ENCODE measurements around the gene STK24. TPM values are rescaled to one million over a fixed set of nuclear protein-coding genes. Genes with fewer than 3 reads are reported as not detected.

STK24 gene
- total RNA-seq, 4 donors from 2014 or later: 49.8 to 68.9 (median 57.0) TPM

DNA sequence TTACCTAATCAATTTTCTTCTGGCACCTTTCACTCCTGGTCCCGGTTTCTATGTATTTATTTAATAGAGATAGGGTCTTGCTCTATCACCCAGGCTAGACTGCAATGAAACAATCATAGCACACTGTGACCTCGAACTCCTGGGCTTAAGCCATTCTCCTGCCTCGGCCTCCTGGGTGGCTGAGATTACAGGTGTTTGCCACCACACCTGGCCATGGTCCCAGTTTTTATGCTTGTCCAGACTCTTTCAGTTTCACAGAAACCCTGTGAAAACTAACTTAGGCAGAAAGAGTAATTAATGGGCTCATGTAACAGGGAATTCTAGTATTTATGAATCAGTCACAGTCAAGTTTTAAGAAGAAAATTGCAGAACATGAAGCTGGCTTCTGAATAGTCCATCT lies 9.0 kb upstream of the STK24 start:
- no peak overlapping the region for H3K4me3 ChIP-seq
- no peaks in the 10 kb centered on the region for H3K36me3 ChIP-seq
- H3K9me3 ChIP-seq: peaks cover 0 to 6% (median 0%) of the 10 kb centered on the region in 4 donors
- H3K27me3 ChIP-seq: no peaks in the 10 kb centered on the region
- 95% methylated on average over 3 of the region's 3 CpGs for WGBS, 2 donors
- TF ChIP-seq EP300 (IDR thresholded peaks at IDR 0.05) (no peak), POLR2A (IDR thresholded peaks at IDR 0.05) (no peak)
- TF ChIP-seq, protein P1, sequence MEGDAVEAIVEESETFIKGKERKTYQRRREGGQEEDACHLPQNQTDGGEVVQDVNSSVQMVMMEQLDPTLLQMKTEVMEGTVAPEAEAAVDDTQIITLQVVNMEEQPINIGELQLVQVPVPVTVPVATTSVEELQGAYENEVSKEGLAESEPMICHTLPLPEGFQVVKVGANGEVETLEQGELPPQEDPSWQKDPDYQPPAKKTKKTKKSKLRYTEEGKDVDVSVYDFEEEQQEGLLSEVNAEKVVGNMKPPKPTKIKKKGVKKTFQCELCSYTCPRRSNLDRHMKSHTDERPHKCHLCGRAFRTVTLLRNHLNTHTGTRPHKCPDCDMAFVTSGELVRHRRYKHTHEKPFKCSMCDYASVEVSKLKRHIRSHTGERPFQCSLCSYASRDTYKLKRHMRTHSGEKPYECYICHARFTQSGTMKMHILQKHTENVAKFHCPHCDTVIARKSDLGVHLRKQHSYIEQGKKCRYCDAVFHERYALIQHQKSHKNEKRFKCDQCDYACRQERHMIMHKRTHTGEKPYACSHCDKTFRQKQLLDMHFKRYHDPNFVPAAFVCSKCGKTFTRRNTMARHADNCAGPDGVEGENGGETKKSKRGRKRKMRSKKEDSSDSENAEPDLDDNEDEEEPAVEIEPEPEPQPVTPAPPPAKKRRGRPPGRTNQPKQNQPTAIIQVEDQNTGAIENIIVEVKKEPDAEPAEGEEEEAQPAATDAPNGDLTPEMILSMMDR (IDR thresholded peaks at IDR 0.05): no peak
- no peak overlapping the region for H3K27ac ChIP-seq
- DNase-seq (ENCODE audit: low spot score in 2 of 2): no peak
- H3K4me1 ChIP-seq: peaks cover 0 to 11% (median 5%) of the 10 kb centered on the region in 4 donors

DNA sequence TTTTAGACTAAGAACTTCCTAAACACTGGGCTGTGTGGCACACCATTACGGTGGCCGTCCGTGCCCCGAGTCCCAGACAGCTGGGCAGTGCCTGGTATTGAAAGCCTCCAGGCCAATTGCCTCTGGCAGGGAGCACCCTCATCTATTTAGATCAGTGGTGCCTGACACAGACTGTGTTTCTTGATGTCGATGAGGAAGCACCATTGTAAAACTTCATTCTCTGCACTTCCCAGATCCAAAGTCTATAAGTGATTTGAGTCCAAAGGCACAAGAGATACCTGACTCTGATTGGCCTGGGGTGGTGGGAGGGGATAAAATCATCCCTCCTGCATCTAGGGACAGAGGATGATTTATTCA lies 8.5 kb upstream of the STK24 start:
- no peak for DNase-seq (ENCODE audit: low spot score in 2 of 2)
- TF ChIP-seq, protein P1 (IDR thresholded peaks at IDR 0.05): no peak
- TF ChIP-seq EP300 (IDR thresholded peaks at IDR 0.05) (no peak), POLR2A (IDR thresholded peaks at IDR 0.05) (no peak)
- peaks cover 0 to 11% (median 5%) of the 10 kb centered on the region in 4 donors for H3K4me1 ChIP-seq
- no peak overlapping the region for H3K27ac ChIP-seq
- H3K36me3 ChIP-seq: no peaks in the 10 kb centered on the region
- no peaks in the 10 kb centered on the region for H3K27me3 ChIP-seq
- H3K9me3 ChIP-seq: peaks cover 0 to 4% (median 0%) of the 10 kb centered on the region in 4 donors
- WGBS, 2 donors: 82 to 83% methylated on average over 5 of the region's 5 CpGs
- H3K4me3 ChIP-seq: no peak overlapping the region

DNA sequence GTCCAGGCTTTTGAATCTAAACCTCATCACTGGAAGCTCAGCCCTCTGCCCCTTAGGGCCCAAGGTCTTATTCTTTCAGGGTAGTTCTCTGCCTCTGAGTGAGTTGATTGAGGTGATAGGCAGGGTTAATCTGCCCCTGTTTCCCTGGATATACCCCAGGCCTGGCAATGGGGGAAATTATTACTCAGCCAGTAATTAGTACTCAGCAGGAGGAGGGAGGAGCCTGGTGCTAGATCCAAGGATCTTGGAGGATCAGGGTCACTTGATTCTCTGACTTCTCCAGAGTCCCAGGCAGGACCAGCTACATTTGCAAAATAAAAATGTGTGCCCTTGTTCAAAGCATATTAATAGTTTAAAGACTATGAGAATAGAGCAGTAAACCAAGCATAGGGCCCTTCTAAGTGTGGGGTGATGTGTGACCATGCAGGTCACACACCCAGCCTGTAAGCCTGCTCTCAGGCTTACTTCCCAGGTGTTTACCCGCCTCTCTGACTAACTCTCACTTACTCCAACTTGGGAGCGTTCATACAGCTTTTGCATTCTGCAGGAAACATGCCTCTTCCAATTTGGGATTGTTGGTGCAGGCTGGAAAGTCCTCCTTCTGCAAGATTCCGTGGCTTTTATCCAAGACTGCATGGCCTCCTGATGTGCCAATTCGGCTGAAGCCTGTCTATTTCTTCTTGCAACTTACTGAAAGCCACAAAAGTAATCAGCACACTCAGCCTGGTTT lies 7.9 kb upstream of the STK24 start:
- TF ChIP-seq EP300 (IDR thresholded peaks at IDR 0.05): no peak
- TF ChIP-seq, protein P1 (IDR thresholded peaks at IDR 0.05): no peak
- no peak for TF ChIP-seq POLR2A (IDR thresholded peaks at IDR 0.05)
- DNase-seq (ENCODE audit: low spot score in 2 of 2): no peak
- Histone ChIP-seq H3K27ac (no peak overlapping the region), H3K27me3 (no peaks in the 10 kb centered on the region), H3K9me3 (no peaks in the 10 kb centered on the region), H3K4me3 (no peak overlapping the region), H3K36me3 (no peaks in the 10 kb centered on the region), H3K4me1 (peaks cover 0 to 11% (median 5%) of the 10 kb centered on the region in 4 donors)
- 44 to 74% methylated on average over 4 of the region's 4 CpGs for WGBS, 2 donors

DNA sequence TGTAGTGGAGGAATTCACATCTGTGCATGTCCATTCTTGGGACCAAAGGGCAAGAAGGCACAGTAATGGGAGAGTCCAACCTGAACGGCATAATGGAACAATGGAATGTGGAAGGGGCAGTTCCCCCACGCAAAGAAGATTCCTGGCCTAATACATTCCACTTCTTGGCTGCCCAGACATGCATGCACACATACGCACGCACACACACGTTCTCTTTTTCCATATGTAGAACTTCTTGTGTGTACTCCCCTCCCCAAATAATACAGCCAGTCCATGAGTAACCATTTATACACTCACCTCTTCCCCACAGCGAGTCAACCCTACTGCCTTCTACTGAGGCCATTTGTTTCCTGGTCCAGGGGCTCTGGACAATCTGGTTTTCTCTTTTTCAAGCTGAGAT lies 6.0 kb upstream of the STK24 start:
- Histone ChIP-seq H3K4me1 (peaks cover 0 to 21% (median 6%) of the 10 kb centered on the region in 4 donors), H3K9me3 (no peaks in the 10 kb centered on the region), H3K27me3 (no peaks in the 10 kb centered on the region), H3K27ac (no peak overlapping the region), H3K4me3 (no peak overlapping the region), H3K36me3 (no peaks in the 10 kb centered on the region)
- TF ChIP-seq, protein P1 (IDR thresholded peaks at IDR 0.05): no peak
- TF ChIP-seq POLR2A (IDR thresholded peaks at IDR 0.05) (no peak), EP300 (IDR thresholded peaks at IDR 0.05) (no peak)
- no peak for DNase-seq (ENCODE audit: low spot score in 2 of 2)
- 91 to 93% methylated on average over 6 of the region's 6 CpGs for WGBS, 2 donors

DNA sequence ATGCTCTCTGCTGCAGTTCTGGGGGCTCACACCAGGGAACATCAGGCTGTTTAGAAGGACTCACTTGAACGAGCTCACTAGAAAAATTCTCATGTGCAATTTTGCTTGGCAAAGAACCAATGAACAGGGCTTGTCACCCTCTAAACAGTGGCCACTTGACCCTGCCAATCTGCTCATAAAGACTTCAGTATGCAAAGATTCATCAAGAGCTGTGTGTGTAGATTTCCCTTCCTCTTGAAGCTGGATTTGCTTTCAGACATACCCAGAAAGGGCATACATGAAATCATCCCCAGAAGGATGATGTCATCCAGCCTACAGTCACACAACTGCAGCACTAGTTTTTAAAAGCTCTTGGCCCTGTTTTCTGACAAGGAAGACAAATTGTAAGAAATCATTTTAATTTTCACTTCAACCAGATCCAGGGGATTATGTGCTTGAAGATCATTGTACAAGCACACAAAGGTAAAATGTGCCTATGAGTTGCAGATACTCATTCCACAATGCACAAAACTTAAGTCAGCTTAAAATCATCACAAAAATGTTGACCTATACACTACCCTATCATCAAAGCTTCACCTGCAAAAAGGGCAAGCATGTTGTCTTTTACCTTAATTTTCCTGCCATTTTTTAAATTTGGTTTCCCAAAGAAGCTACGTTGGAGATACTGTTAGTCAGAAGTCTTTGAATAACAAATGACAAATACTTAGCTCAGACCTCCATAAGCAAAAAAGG lies 5.2 kb upstream of the STK24 start:
- no peaks in the 10 kb centered on the region for H3K9me3 ChIP-seq
- 25 to 43% methylated on average over 2 of the region's 2 CpGs for WGBS, 2 donors
- no peaks in the 10 kb centered on the region for H3K27me3 ChIP-seq
- no peak for TF ChIP-seq POLR2A (IDR thresholded peaks at IDR 0.05)
- DNase-seq (ENCODE audit: low spot score in 2 of 2): no peak
- H3K4me1 ChIP-seq: peaks cover 0 to 26% (median 9%) of the 10 kb centered on the region in 4 donors
- no peaks in the 10 kb centered on the region for H3K36me3 ChIP-seq
- H3K4me3 ChIP-seq: no peak overlapping the region
- peak overlapping the region in 2 of 4 donors; percentile 20 to 74 for H3K27ac ChIP-seq

Measured in tibial nerve (tissue), 4 donors.